ENCODE data around the gene PECR.
"Not testable (repeated sequence)": the region's sequence is repeated elsewhere in the genome, so short reads cannot be mapped to it uniquely, and the experiment has no call there.

PECR gene

GRCh38 chr2:215997219-215997618 is 84.4 kb downstream of the PECR start:
- DNase-seq: no peak

GRCh38 chr2:215994911-215995310 is 86.7 kb downstream of the PECR start:
- no peak for DNase-seq

DNA sequence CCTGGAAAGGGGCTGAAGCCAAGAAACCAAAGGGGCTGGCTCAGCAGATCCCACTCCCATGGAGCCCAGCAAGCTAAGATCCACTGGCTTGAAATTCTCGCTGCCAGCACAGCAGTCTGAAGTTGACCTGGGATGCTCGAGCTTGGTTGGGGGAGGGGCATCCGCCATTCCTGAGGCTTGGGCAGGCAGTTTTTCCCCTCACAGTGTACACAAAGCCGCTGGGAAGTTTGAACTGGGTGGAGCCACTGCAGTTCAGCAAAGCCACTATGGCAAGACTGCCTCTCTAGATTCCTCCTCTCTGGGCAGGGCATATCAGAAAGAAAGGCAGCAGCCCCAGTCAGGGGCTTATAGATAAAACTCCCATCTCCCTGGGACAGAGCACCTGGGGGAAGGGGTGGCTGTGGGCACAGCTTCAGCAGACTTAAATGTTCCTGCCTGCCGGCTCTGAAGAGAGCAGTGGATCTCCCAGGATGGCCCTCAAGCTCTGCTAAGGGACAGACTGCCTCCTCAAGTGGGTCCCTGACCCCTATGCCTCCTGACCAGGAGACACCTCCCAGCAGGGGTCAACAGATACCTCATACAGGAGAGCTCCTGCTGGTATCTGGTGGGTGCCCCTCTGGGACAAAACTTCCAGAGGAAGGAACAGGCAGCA is 92.9 kb downstream of the PECR start:
- DNase-seq: not testable (repeated sequence)

All from retina (tissue), 1 donor.